Neural progenitor cell (in vitro differentiated cells): ENCODE measurements around the gene ATOX1. TPM values are rescaled to one million over a fixed set of nuclear protein-coding genes. Genes with fewer than 3 reads are reported as not detected.
A peak's percentile ranks its signal among the peaks of the same experiment; 100 is the strongest.

Experiments
- DNase-seq: peaks from one replicate; pipeline ENCODE4 v3.0.0-alpha.2; 2016; ENCODE audit warnings: low spot score
- H2AFZ ChIP-seq: fragments of 200-600 bp; sonication (generic); replicated peaks from 2 replicates; pipeline ENCODE4 v1.6.1; 2016; ENCODE audit warnings: antibody characterized with exemption
- H3F3A ChIP-seq: fragments of 200-600 bp; sonication (generic); 2 replicates; pipeline ENCODE4 v1.6.1; 2016; ENCODE audit warnings: antibody characterized with exemption, low read depth
- H3K27ac ChIP-seq: fragments of 200-600 bp; sonication (generic); 2 replicates; pipeline ENCODE4 v1.5.1; 2016; ENCODE audit warnings: mild to moderate bottlenecking
- H3K27me3 ChIP-seq: fragments of 200-600 bp; sonication (generic); 2 replicates; pipeline ENCODE4 v1.6.1; 2016; ENCODE audit warnings: mild to moderate bottlenecking, moderate library complexity
- H3K36me3 ChIP-seq: fragments of 200-600 bp; sonication (generic); 2 replicates; pipeline ENCODE4 v1.5.1; 2016
- H3K4me1 ChIP-seq: fragments of 200-600 bp; sonication (generic); 2 replicates; pipeline ENCODE4 v1.6.1; 2016; ENCODE audit warnings: mixed run types
- H3K4me2 ChIP-seq: fragments of 200-600 bp; sonication (generic); 2 replicates; pipeline ENCODE4 v1.6.1; 2016
- H3K4me3 ChIP-seq: fragments of 200-600 bp; sonication (generic); 2 replicates; pipeline ENCODE4 v1.5.1; 2016
- H3K79me2 ChIP-seq: fragments of 200-600 bp; sonication (generic); 2 replicates; pipeline ENCODE4 v1.6.1; 2016; ENCODE audit warnings: low read depth
- H3K9ac ChIP-seq: fragments of 200-600 bp; sonication (generic); 2 replicates; pipeline ENCODE4 v1.6.1; 2016
- H3K9me3 ChIP-seq: fragments of 200-600 bp; sonication (generic); 2 replicates; pipeline ENCODE4 v1.5.1; 2016; ENCODE audit warnings: low read depth
- H4K20me1 ChIP-seq: fragments of 200-600 bp; sonication (generic); 2 replicates; pipeline ENCODE4 v1.6.1; 2016; ENCODE audit warnings: low read depth
- H3K27ac Mint-ChIP-seq: 3 replicates; pipeline ENCODE4 v1.8.0; 2021; ENCODE audit warnings: mixed read lengths
- H3K27me3 Mint-ChIP-seq: 2 replicates; pipeline ENCODE4 v1.8.0; 2022; ENCODE audit warnings: low read depth, mild to moderate bottlenecking, inconsistent platforms, moderate library complexity, mixed read lengths; ENCODE audit not compliant: insufficient read depth
- H3K36me3 Mint-ChIP-seq: 3 replicates; pipeline ENCODE4 v1.8.0; 2021; ENCODE audit warnings: mixed read lengths
- H3K4me1 Mint-ChIP-seq: 3 replicates; pipeline ENCODE4 v1.8.0; 2021; ENCODE audit warnings: mixed read lengths
- H3K4me3 Mint-ChIP-seq: 3 replicates; pipeline ENCODE4 v1.8.0; 2021; ENCODE audit warnings: mild to moderate bottlenecking, moderate library complexity, mixed read lengths
- H3K9me3 Mint-ChIP-seq: 3 replicates; pipeline ENCODE4 v1.8.0; 2020; ENCODE audit warnings: mixed read lengths
- CTCF ChIP-seq: fragments of 200-600 bp; sonication (generic); IDR thresholded peaks from 2 replicates; pipeline ENCODE4 v1.5.1; 2017; ENCODE audit warnings: antibody characterized with exemption, mild to moderate bottlenecking
- EZH2 ChIP-seq: fragments of 200-600 bp; sonication (generic); IDR thresholded peaks from 2 replicates; pipeline ENCODE4 v1.6.1; 2017; ENCODE audit warnings: antibody characterized with exemption, mild to moderate bottlenecking, moderate library complexity
- EZH2phosphoT487 ChIP-seq: fragments of 200-600 bp; sonication (generic); IDR thresholded peaks from 2 replicates; pipeline ENCODE4 v1.6.1; 2017; ENCODE audit warnings: antibody characterized with exemption
- total RNA-seq: library from RNA; depleted of rRNA; stranded (reverse); fragments of >200 nt; gene quantifications from 2 replicates; pipeline ENCODE4 v1.2.3, GENCODE V29; 2015; ENCODE audit warnings: low replicate concordance

ATOX1 gene
- total RNA-seq, 1 donor from 2014 or later = 22.8 TPM

- Histone ChIP-seq H3K36me3 (no peaks in the 10 kb centered on the region), H2AFZ (peak overlapping the region; percentile 30), H3K79me2 (no peaks in the 10 kb centered on the region), H3K4me1 (peaks cover 15% of the 10 kb centered on the region), H3K9ac (no peak overlapping the region), H3K27ac (no peak overlapping the region), H4K20me1 (no peaks in the 10 kb centered on the region), H3K4me3 (no peak overlapping the region), H3K9me3 (no peaks in the 10 kb centered on the region), H3K27me3 (no peaks in the 10 kb centered on the region), H3F3A (peaks cover 4% of the 10 kb centered on the region), H3K4me2 (no peak overlapping the region)
- peaks cover 2% of the 10 kb centered on the region for H3K27me3 Mint-ChIP-seq
- H3K9me3 Mint-ChIP-seq = no peaks in the 10 kb centered on the region
- no peak for TF ChIP-seq CTCF
- TF ChIP-seq EZH2 = no peak
- TF ChIP-seq EZH2phosphoT487 = no peak
- no peaks in the 10 kb centered on the region for H3K36me3 Mint-ChIP-seq
- H3K4me1 Mint-ChIP-seq = peaks cover 8% of the 10 kb centered on the region
- H3K4me3 Mint-ChIP-seq = no peak overlapping the region
- no peak for DNase-seq
- no peak overlapping the region for H3K27ac Mint-ChIP-seq
These were observed 37.3 kb downstream of the ATOX1 start for GRCh38 chr5:151721087-151721646.

GRCh38 chr5:151720215-151720614, 38.2 kb downstream of the ATOX1 start:
- peaks cover 15% of the 10 kb centered on the region for H3K4me1 ChIP-seq
- H3K27me3 Mint-ChIP-seq = peaks cover 2% of the 10 kb centered on the region

GRCh38 chr5:151719228-151720000, 39.0 kb downstream of the ATOX1 start:
- peak; percentile 36 for DNase-seq
- no peak overlapping the region for H3K4me3 Mint-ChIP-seq

More at GRCh38 chr5:151720215-151720614, 38.2 kb downstream of the ATOX1 start:
- no peaks in the 10 kb centered on the region for H3K9me3 Mint-ChIP-seq
- Histone ChIP-seq H3K4me2 (no peak overlapping the region), H4K20me1 (no peaks in the 10 kb centered on the region), H3K4me3 (no peak overlapping the region), H3K27ac (no peak overlapping the region), H3K9me3 (no peaks in the 10 kb centered on the region), H3K36me3 (no peaks in the 10 kb centered on the region), H3K79me2 (no peaks in the 10 kb centered on the region), H2AFZ (no peak overlapping the region), H3K9ac (no peak overlapping the region), H3F3A (peaks cover 4% of the 10 kb centered on the region), H3K27me3 (no peaks in the 10 kb centered on the region)
- DNase-seq = no peak
- no peaks in the 10 kb centered on the region for H3K36me3 Mint-ChIP-seq
- H3K4me1 Mint-ChIP-seq = peaks cover 8% of the 10 kb centered on the region
- H3K4me3 Mint-ChIP-seq = no peak overlapping the region
- TF ChIP-seq EZH2 (no peak), CTCF (no peak), EZH2phosphoT487 (no peak)
- no peak overlapping the region for H3K27ac Mint-ChIP-seq

More at GRCh38 chr5:151719228-151720000, 39.0 kb downstream of the ATOX1 start:
- H3K79me2 ChIP-seq = no peaks in the 10 kb centered on the region
- H3K4me1 ChIP-seq = peaks cover 15% of the 10 kb centered on the region
- Mint-ChIP-seq H3K27me3 (peaks cover 5% of the 10 kb centered on the region), H3K9me3 (peaks cover 4% of the 10 kb centered on the region), H3K27ac (peak overlapping the region; percentile 69), H3K4me1 (peaks cover 8% of the 10 kb centered on the region), H3K36me3 (no peaks in the 10 kb centered on the region)
- H3K4me2 ChIP-seq = no peak overlapping the region
- no peak overlapping the region for H2AFZ ChIP-seq
- no peaks in the 10 kb centered on the region for H3K36me3 ChIP-seq
- no peak overlapping the region for H3K9ac ChIP-seq
- H3F3A ChIP-seq = peaks cover 4% of the 10 kb centered on the region
- H3K9me3 ChIP-seq = no peaks in the 10 kb centered on the region
- TF ChIP-seq CTCF (peak; percentile 57), EZH2 (no peak)
- H4K20me1 ChIP-seq = no peaks in the 10 kb centered on the region
- no peak overlapping the region for H3K27ac ChIP-seq
- no peaks in the 10 kb centered on the region for H3K27me3 ChIP-seq
- no peak overlapping the region for H3K4me3 ChIP-seq
